Measurements from ENCODE around the gene SGCD. TPM values are rescaled to one million over a fixed set of nuclear protein-coding genes. Genes with fewer than 3 reads are reported as not detected.

Gene SGCD
- total and polyA plus RNA-seq, 4 donors: 12.2 to 129 (median 22.3) TPM

DNA sequence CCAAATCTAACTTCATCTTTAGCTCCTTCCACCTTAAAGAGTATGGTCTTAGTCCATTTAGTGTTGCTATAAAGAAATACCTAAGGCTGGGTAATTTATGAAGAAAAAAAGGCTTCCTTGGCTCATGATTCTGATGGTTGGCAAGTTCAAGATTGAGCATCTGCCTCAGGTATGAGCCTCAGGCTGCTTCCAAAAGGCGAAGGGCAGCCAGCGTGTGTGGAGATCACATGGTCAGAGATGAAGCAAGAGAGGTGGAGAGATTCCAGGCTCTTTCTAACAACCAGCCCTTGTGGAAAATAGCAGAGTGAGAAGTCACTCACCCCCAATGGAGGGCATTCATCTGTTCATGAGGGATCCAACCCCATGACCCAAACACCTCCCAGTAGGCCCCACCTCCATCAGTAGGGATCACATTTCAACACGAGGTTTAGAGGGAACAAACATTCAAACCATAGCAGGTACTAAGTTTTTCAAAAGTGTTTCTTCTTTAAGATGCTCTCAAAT lies 225.9 kb downstream of the SGCD start:
- WGBS, 2 donors: 84 to 93% methylated on average over 3 of the region's 3 CpGs
- Histone ChIP-seq H3K27me3 (ENCODE audit: control insufficient read depth in 1 of 2, insufficient read depth in 2 of 2, low read length in 1 of 2) (no peaks in the 10 kb centered on the region), H3K9me3 (ENCODE audit: control insufficient read depth, low read length) (no peaks in the 10 kb centered on the region), H3K27ac (ENCODE audit: low read depth in 1 of 2, low read length in 2 of 2) (no peak overlapping the region), H3K36me3 (ENCODE audit: control insufficient read depth in 1 of 2, insufficient read depth in 2 of 2, low read length in 1 of 2) (peaks cover 2 to 4% of the 10 kb centered on the region in 2 donors), H3K4me3 (ENCODE audit: low read length in 2 of 2) (no peak overlapping the region), H3K4me1 (ENCODE audit: control insufficient read depth in 1 of 2, insufficient read depth in 2 of 2, low read length in 2 of 2) (no peaks in the 10 kb centered on the region)
- DNase-seq (no peak), ATAC-seq (ENCODE audit: low FRiP score) (no peak)
- intact Hi-C loops (cut with DNase I): no loop called here

- H3K4me1 ChIP-seq (ENCODE audit: control insufficient read depth in 1 of 2, insufficient read depth in 2 of 2, low read length in 2 of 2): no peaks in the 10 kb centered on the region
- WGBS, 2 donors: 47 to 52% methylated on average over 1 of the region's 1 CpG
- no peak for DNase-seq
- H3K4me3 ChIP-seq (ENCODE audit: low read length in 2 of 2): no peak overlapping the region
- no peak for ATAC-seq (ENCODE audit: low FRiP score)
- intact Hi-C loops (cut with DNase I): no loop called here
- no peaks in the 10 kb centered on the region for H3K27me3 ChIP-seq (ENCODE audit: control insufficient read depth in 1 of 2, insufficient read depth in 2 of 2, low read length in 1 of 2)
- H3K27ac ChIP-seq (ENCODE audit: low read depth in 1 of 2, low read length in 2 of 2): no peak overlapping the region
- H3K36me3 ChIP-seq (ENCODE audit: control insufficient read depth in 1 of 2, insufficient read depth in 2 of 2, low read length in 1 of 2): peaks cover 0 to 4% of the 10 kb centered on the region in 2 donors
- H3K9me3 ChIP-seq (ENCODE audit: control insufficient read depth, low read length): no peaks in the 10 kb centered on the region
Observed at GRCh38 chr5:156556666-156557406, 229.9 kb downstream of the SGCD start.

DNA sequence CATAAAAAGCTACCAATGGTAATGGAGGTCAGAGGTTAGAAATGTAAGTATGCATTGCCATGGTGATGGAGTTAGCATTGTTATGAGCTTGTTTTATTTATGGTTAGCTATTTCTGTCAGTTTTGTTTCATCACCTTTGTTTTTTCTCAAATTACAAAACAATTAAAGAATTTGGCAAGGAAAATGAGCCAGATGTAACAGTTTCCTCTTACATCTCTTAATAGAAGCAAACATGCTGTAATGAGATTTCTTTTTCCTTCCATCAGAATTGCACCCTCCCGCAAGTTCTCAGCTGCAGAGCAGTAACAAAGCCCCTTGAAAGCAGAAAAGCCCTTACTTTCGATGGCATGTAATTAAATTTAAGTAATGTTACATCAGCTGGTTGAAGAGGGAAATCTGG lies 233.0 kb downstream of the SGCD start:
- H3K4me1 ChIP-seq (ENCODE audit: control insufficient read depth in 1 of 2, insufficient read depth in 2 of 2, low read length in 2 of 2): no peaks in the 10 kb centered on the region
- no peaks in the 10 kb centered on the region for H3K27me3 ChIP-seq (ENCODE audit: control insufficient read depth in 1 of 2, insufficient read depth in 2 of 2, low read length in 1 of 2)
- no peak overlapping the region for H3K27ac ChIP-seq (ENCODE audit: low read depth in 1 of 2, low read length in 2 of 2)
- WGBS, 2 donors: 79 to 87% methylated on average over 2 of the region's 2 CpGs
- intact Hi-C loops (cut with DNase I): no loop called here
- H3K4me3 ChIP-seq (ENCODE audit: low read length in 2 of 2): no peak overlapping the region
- DNase-seq (no peak), ATAC-seq (ENCODE audit: low FRiP score) (no peak)
- H3K9me3 ChIP-seq (ENCODE audit: control insufficient read depth, low read length): no peaks in the 10 kb centered on the region
- H3K36me3 ChIP-seq (ENCODE audit: control insufficient read depth in 1 of 2, insufficient read depth in 2 of 2, low read length in 1 of 2): no peaks in the 10 kb centered on the region

DNA sequence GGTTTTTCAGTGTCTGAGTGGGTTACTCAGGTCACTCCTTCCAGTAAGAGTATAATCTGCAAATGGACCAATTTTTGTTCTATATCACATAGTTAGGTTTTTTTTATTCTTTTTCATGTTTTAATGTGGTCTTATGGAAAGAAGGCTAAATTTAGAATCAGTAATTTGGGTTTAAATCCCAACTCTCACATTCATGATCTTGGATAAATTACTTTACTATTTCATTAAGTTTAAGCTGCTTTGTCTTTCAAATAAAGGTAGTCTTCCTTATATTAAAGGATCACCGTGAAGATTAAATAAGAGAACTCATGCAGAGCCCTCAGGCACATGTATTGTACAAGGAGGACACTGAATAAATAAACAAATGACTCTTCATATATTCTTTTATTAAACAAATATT lies 234.7 kb downstream of the SGCD start:
- H3K4me1 ChIP-seq (ENCODE audit: control insufficient read depth in 1 of 2, insufficient read depth in 2 of 2, low read length in 2 of 2): no peaks in the 10 kb centered on the region
- no peak overlapping the region for H3K27ac ChIP-seq (ENCODE audit: low read depth in 1 of 2, low read length in 2 of 2)
- 98 to 99% methylated on average over 1 of the region's 1 CpG for WGBS, 2 donors
- ATAC-seq (ENCODE audit: low FRiP score) (no peak), DNase-seq (no peak)
- H3K36me3 ChIP-seq (ENCODE audit: control insufficient read depth in 1 of 2, insufficient read depth in 2 of 2, low read length in 1 of 2): no peaks in the 10 kb centered on the region
- intact Hi-C loops (cut with DNase I): no loop called here
- no peak overlapping the region for H3K4me3 ChIP-seq (ENCODE audit: low read length in 2 of 2)
- H3K27me3 ChIP-seq (ENCODE audit: control insufficient read depth in 1 of 2, insufficient read depth in 2 of 2, low read length in 1 of 2): no peaks in the 10 kb centered on the region
- H3K9me3 ChIP-seq (ENCODE audit: control insufficient read depth, low read length): no peaks in the 10 kb centered on the region

DNA sequence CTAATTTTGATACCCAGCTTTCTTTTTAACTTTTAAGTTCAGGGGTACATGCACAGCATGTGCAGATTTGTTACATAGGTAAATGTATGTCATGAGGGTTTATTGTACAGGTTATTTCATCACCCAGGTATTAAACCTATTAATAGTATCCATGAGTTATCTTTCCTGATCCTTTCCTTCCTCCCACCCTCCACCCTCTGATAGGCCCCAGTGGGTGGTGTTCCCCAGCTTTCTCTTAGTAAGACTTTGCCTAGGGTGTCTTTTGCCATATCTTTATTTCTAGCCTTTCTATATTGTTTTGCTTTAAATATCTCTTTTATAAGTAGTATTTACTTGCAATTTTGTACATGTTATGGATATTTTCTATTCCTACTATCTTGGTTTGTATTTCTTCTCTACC lies 243.7 kb downstream of the SGCD start:
- ATAC-seq (ENCODE audit: low FRiP score) (no peak), DNase-seq (no peak)
- no peak overlapping the region for H3K4me3 ChIP-seq (ENCODE audit: low read length in 2 of 2)
- H3K36me3 ChIP-seq (ENCODE audit: control insufficient read depth in 1 of 2, insufficient read depth in 2 of 2, low read length in 1 of 2): no peaks in the 10 kb centered on the region
- intact Hi-C loops (cut with DNase I): no loop called here
- no peaks in the 10 kb centered on the region for H3K4me1 ChIP-seq (ENCODE audit: control insufficient read depth in 1 of 2, insufficient read depth in 2 of 2, low read length in 2 of 2)
- H3K27ac ChIP-seq (ENCODE audit: low read depth in 1 of 2, low read length in 2 of 2): no peak overlapping the region
- H3K27me3 ChIP-seq (ENCODE audit: control insufficient read depth in 1 of 2, insufficient read depth in 2 of 2, low read length in 1 of 2): no peaks in the 10 kb centered on the region
- H3K9me3 ChIP-seq (ENCODE audit: control insufficient read depth, low read length): no peaks in the 10 kb centered on the region

- no peaks in the 10 kb centered on the region for H3K36me3 ChIP-seq (ENCODE audit: control insufficient read depth in 1 of 2, insufficient read depth in 2 of 2, low read length in 1 of 2)
- intact Hi-C loops (cut with DNase I): loop anchor here (10.0 kb wide), 1 partner anchor 63 kb away; no protein-coding TSS in a partner anchor
- H3K27ac ChIP-seq (ENCODE audit: low read depth in 1 of 2, low read length in 2 of 2): peak overlapping the region in 1 of 2 donors; percentile 25
- DNase-seq: no peak
- no peak for ATAC-seq (ENCODE audit: low FRiP score)
- peaks cover 0 to 6% of the 10 kb centered on the region in 2 donors for H3K4me1 ChIP-seq (ENCODE audit: control insufficient read depth in 1 of 2, insufficient read depth in 2 of 2, low read length in 2 of 2)
- no peaks in the 10 kb centered on the region for H3K27me3 ChIP-seq (ENCODE audit: control insufficient read depth in 1 of 2, insufficient read depth in 2 of 2, low read length in 1 of 2)
- H3K9me3 ChIP-seq (ENCODE audit: control insufficient read depth, low read length): no peaks in the 10 kb centered on the region
- H3K4me3 ChIP-seq (ENCODE audit: low read length in 2 of 2): no peak overlapping the region
- 74 to 78% methylated on average over 3 of the region's 3 CpGs for WGBS, 2 donors
Observed at GRCh38 chr5:156581725-156582124, 254.8 kb downstream of the SGCD start.

GRCh38 chr5:156582193-156582598 lies 255.2 kb downstream of the SGCD start:
- peak overlapping the region in 1 of 2 donors; percentile 54 for H3K27ac ChIP-seq (ENCODE audit: low read depth in 1 of 2, low read length in 2 of 2)
- H3K4me1 ChIP-seq (ENCODE audit: control insufficient read depth in 1 of 2, insufficient read depth in 2 of 2, low read length in 2 of 2): peaks cover 0 to 6% of the 10 kb centered on the region in 2 donors
- 64 to 65% methylated on average over 2 of the region's 2 CpGs for WGBS, 2 donors
- no peak overlapping the region for H3K4me3 ChIP-seq (ENCODE audit: low read length in 2 of 2)
- no peaks in the 10 kb centered on the region for H3K27me3 ChIP-seq (ENCODE audit: control insufficient read depth in 1 of 2, insufficient read depth in 2 of 2, low read length in 1 of 2)
- intact Hi-C loops (cut with DNase I): loop anchor here (10.0 kb wide), 1 partner anchor 63 kb away; no protein-coding TSS in a partner anchor
- DNase-seq (no peak), ATAC-seq (ENCODE audit: low FRiP score) (peak; percentile 33)
- no peaks in the 10 kb centered on the region for H3K9me3 ChIP-seq (ENCODE audit: control insufficient read depth, low read length)
- no peaks in the 10 kb centered on the region for H3K36me3 ChIP-seq (ENCODE audit: control insufficient read depth in 1 of 2, insufficient read depth in 2 of 2, low read length in 1 of 2)

DNA sequence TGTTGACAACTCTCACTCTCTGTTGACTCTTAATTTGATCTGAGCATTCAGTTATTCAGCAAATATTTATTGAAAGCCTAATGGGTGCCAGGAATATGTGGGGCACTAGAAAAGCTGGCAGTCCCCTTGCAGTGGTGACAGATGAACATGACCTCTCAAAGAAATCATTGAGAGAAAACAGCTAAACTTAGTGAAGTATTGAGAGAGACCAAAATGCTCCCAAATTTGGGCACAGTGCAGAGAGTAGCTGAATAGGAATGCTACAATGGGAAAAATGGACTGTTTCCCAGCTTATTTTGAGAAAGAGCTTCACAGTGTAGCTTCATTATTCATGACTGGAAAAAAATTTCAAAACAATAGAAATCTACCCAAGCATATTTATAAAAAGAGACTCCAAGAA lies 257.9 kb downstream of the SGCD start:
- intact Hi-C loops (cut with DNase I): loop anchor here (10.0 kb wide), 1 partner anchor 60 kb away; no protein-coding TSS in a partner anchor
- ATAC-seq (ENCODE audit: low FRiP score) (peak; percentile 83), DNase-seq (no peak)
- no peaks in the 10 kb centered on the region for H3K9me3 ChIP-seq (ENCODE audit: control insufficient read depth, low read length)
- no peak overlapping the region for H3K4me3 ChIP-seq (ENCODE audit: low read length in 2 of 2)
- H3K27me3 ChIP-seq (ENCODE audit: control insufficient read depth in 1 of 2, insufficient read depth in 2 of 2, low read length in 1 of 2): no peaks in the 10 kb centered on the region
- H3K4me1 ChIP-seq (ENCODE audit: control insufficient read depth in 1 of 2, insufficient read depth in 2 of 2, low read length in 2 of 2): peaks cover 0 to 6% of the 10 kb centered on the region in 2 donors
- H3K36me3 ChIP-seq (ENCODE audit: control insufficient read depth in 1 of 2, insufficient read depth in 2 of 2, low read length in 1 of 2): no peaks in the 10 kb centered on the region
- H3K27ac ChIP-seq (ENCODE audit: low read depth in 1 of 2, low read length in 2 of 2): peak overlapping the region in 1 of 2 donors; percentile 76

DNA sequence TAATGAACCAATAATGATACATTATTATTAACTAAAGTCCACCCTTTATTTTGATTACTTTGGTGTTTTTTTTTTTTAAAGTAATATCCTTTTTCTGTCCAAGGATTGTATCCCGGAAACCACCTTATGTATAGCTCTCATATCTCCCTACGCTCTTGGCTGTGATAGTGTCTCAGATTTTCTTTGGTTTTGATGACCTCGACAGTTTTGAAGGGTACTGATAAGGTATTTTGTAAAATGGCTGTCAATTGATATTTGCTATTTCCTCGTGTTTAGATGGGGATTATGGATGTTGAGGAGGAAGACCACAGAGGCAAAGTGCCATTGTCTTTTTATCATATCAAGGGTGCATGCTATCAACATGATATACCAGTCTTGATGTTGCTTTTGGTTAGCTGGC lies 259.0 kb downstream of the SGCD start:
- no peak for ATAC-seq (ENCODE audit: low FRiP score)

More for the DNA sequence above, 259.0 kb downstream of the SGCD start:
- no peak overlapping the region for H3K4me3 ChIP-seq (ENCODE audit: low read length in 2 of 2)
- WGBS, 2 donors: 90 to 92% methylated on average over 4 of the region's 4 CpGs
- peak overlapping the region in 1 of 2 donors; percentile 67 for H3K27ac ChIP-seq (ENCODE audit: low read depth in 1 of 2, low read length in 2 of 2)
- no peaks in the 10 kb centered on the region for H3K9me3 ChIP-seq (ENCODE audit: control insufficient read depth, low read length)
- intact Hi-C loops (cut with DNase I): loop anchor here (10.0 kb wide), 1 partner anchor 59 kb away; no protein-coding TSS in a partner anchor
- DNase-seq: no peak
- peaks cover 2 to 6% of the 10 kb centered on the region in 2 donors for H3K4me1 ChIP-seq (ENCODE audit: control insufficient read depth in 1 of 2, insufficient read depth in 2 of 2, low read length in 2 of 2)
- no peaks in the 10 kb centered on the region for H3K27me3 ChIP-seq (ENCODE audit: control insufficient read depth in 1 of 2, insufficient read depth in 2 of 2, low read length in 1 of 2)
- no peaks in the 10 kb centered on the region for H3K36me3 ChIP-seq (ENCODE audit: control insufficient read depth in 1 of 2, insufficient read depth in 2 of 2, low read length in 1 of 2)
